HEK293T (cell line): ENCODE results near the gene SSTR5.

ENCODE experiments used
- CTCF ChIA-PET: fragments of 350-600 bp; formaldehyde crosslinking; extraction: SDS; loops from one replicate; lab custom pipeline; 2021; ENCODE audit warnings: antibody characterized with exemption, inconsistent platforms; lab: Yijun Ruan, JAX
- POLR2A ChIA-PET: fragments of 350-600 bp; formaldehyde crosslinking; extraction: SDS; loops from one replicate; lab custom pipeline; 2020; ENCODE audit warnings: antibody characterized with exemption, inconsistent platforms; lab: Yijun Ruan, JAX
- DNase-seq: peaks from one replicate; pipeline ENCODE4 v3.0.0; 2012; ENCODE audit warnings: mixed read lengths; ENCODE audit errors: extremely low spot score
- ARNT ChIP-seq: fragments of 450-650 bp; IDR thresholded peaks from 2 replicates; pipeline ENCODE4 v1.6.1; 2017; ENCODE audit warnings: mild to moderate bottlenecking
- BHLHE40 ChIP-seq: fragments of 450-650 bp; IDR thresholded peaks from 2 replicates; pipeline ENCODE4 v1.6.1; 2016; ENCODE audit warnings: mild to moderate bottlenecking, moderate library complexity, borderline replicate concordance
- CTBP1 ChIP-seq: fragments of 450-650 bp; IDR thresholded peaks from 2 replicates; pipeline ENCODE4 v1.6.1; 2016; ENCODE audit warnings: borderline replicate concordance
- ELF4 ChIP-seq: fragments of 450-650 bp; IDR thresholded peaks from 2 replicates; pipeline ENCODE4 v1.6.1; 2017; ENCODE audit warnings: antibody characterized with exemption
- FOXA1 ChIP-seq: fragments of 450-650 bp; IDR thresholded peaks from 2 replicates; pipeline ENCODE4 v1.6.1; 2016; ENCODE audit warnings: mild to moderate bottlenecking
- FOXK2 ChIP-seq: fragments of 450-650 bp; IDR thresholded peaks from 2 replicates; pipeline ENCODE4 v1.6.1; 2016; ENCODE audit warnings: mild to moderate bottlenecking
- FOXM1 ChIP-seq: fragments of 450-650 bp; IDR thresholded peaks from 2 replicates; pipeline ENCODE4 v1.6.1; 2017; ENCODE audit warnings: mild to moderate bottlenecking, borderline replicate concordance
- HDGF ChIP-seq: fragments of 450-650 bp; IDR thresholded peaks from 2 replicates; pipeline ENCODE4 v1.6.1; 2017; ENCODE audit warnings: antibody characterized with exemption, borderline replicate concordance
- L3MBTL2 ChIP-seq: fragments of 450-650 bp; conservative IDR thresholded peaks from 2 replicates; pipeline ENCODE4 v1.6.1; 2016; ENCODE audit warnings: mild to moderate bottlenecking
- LEF1 ChIP-seq: fragments of 450-650 bp; IDR thresholded peaks from 2 replicates; pipeline ENCODE4 v1.6.1; 2017; ENCODE audit warnings: mild to moderate bottlenecking, borderline replicate concordance
- NFRKB ChIP-seq: fragments of 450-650 bp; IDR thresholded peaks from 2 replicates; pipeline ENCODE4 v1.6.1; 2016; ENCODE audit warnings: mild to moderate bottlenecking, moderate library complexity
- SP1 ChIP-seq: fragments of 450-650 bp; IDR thresholded peaks from 2 replicates; pipeline ENCODE4 v1.6.1; 2017
- SUZ12 ChIP-seq: fragments of 450-650 bp; IDR thresholded peaks from 2 replicates; pipeline ENCODE4 v1.6.1; 2016; ENCODE audit warnings: mild to moderate bottlenecking
- TARDBP ChIP-seq: fragments of 450-650 bp; IDR thresholded peaks from 2 replicates; pipeline ENCODE4 v1.6.1; 2016
- ZNF384 ChIP-seq: fragments of 450-650 bp; IDR thresholded peaks from 2 replicates; pipeline ENCODE4 v1.6.1; 2016
- TF ChIP-seq, protein P1 (sequence below): fragments of 450-650 bp; IDR thresholded peaks from 2 replicates; pipeline ENCODE4 v1.6.1; 2016

The SSTR5 gene

DNA sequence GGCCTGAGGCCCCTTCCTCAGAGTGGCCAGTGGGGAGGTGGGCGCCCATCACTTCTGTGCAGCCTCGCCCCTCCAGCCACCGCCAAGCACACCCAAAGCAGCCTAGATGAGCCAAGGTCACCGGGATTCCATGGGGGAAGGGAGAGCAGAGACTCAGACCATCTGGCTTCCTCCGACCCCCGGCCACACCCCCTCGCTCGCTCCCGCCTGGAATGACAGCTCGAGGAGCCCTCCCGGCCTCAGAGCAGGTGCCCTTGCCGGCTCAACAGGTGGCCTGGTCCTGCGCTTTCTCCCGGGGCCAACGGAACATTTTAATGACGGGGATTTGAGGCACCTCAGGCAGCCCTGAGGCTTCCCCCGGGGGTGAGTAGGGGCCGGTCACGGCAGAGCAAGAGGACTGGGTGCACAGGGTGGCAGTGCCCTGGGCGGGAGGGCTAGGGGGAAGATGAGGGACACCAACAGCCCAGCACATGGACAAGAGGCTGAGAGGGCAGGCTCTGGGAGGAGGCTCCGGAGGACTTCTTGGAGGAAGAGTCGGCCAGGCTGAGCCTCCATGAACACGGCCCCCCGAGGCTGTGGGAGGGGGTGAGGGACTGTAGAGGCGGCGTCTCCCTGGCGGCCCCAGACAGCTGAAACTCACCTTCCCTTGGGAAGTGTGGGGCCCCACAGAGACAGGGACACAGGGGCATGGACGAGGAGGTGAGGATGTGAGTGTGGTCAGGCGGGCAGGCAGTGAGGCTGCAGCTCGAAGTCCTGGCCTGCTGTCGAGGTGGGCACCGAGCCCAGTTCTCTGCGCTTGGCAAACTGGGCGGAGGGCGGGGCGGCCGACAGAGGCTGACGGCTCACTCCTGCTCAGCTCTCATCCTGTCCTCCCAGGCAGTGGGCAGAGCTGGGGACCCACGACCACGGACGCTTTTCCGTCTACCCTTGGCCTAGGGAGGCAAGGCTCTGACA lies 36.0 kb downstream of the SSTR5 start:
- CTCF ChIA-PET, result no interaction called here
- DNase-seq, result no peak
- POLR2A ChIA-PET, result no interaction called here
- TF ChIP-seq SP1 (no peak), HDGF (no peak), SUZ12 (no peak), FOXK2 (no peak), NFRKB (no peak), ZNF384 (no peak), TARDBP (no peak), ARNT (no peak), FOXM1 (no peak), BHLHE40 (no peak)
- TF ChIP-seq, protein P1, sequence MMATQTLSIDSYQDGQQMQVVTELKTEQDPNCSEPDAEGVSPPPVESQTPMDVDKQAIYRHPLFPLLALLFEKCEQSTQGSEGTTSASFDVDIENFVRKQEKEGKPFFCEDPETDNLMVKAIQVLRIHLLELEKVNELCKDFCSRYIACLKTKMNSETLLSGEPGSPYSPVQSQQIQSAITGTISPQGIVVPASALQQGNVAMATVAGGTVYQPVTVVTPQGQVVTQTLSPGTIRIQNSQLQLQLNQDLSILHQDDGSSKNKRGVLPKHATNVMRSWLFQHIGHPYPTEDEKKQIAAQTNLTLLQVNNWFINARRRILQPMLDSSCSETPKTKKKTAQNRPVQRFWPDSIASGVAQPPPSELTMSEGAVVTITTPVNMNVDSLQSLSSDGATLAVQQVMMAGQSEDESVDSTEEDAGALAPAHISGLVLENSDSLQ, result no peak

DNA sequence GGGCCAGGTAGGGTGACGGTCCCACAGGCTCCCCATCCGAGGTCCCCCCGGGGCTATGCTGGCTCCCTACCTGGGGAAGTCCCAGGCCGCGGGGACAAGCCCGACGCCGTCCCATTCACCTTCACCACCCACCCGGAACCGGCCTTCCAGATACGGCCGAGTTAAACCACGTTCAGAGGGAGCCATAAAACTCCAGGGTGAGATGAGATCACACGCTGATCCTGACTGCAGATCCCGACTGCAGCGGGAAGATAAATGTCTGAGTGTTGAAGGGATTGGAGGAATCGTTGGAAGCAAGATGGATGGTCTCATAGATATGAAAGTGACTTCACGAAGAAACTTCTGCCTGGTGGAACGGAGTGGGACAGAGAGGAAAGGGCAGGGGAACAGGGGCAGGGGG lies 37.1 kb downstream of the SSTR5 start:
- DNase-seq, result no peak
- TF ChIP-seq TARDBP (no peak), FOXK2 (no peak), ELF4 (no peak), ARNT (no peak), BHLHE40 (no peak), L3MBTL2 (no peak), LEF1 (no peak), SUZ12 (no peak), ZNF384 (no peak), NFRKB (no peak), HDGF (no peak), CTBP1 (no peak), FOXM1 (no peak), FOXA1 (no peak), SP1 (no peak)
- TF ChIP-seq, protein P1, result no peak
- ChIA-PET CTCF (no interaction called here), POLR2A (no interaction called here)

GRCh38 chr16:1112506-1113184 lies 40.1 kb downstream of the SSTR5 start:
- ChIA-PET POLR2A (no interaction called here), CTCF (interaction anchor here (1.0 kb wide), 1 partner anchor 69 kb away, joined by 3 read pairs; no protein-coding TSS in a partner anchor)
- TF ChIP-seq FOXK2 (no peak), TARDBP (no peak), LEF1 (no peak), CTBP1 (no peak), ZNF384 (no peak)
- TF ChIP-seq, protein P1, result no peak
- no peak for DNase-seq

DNA sequence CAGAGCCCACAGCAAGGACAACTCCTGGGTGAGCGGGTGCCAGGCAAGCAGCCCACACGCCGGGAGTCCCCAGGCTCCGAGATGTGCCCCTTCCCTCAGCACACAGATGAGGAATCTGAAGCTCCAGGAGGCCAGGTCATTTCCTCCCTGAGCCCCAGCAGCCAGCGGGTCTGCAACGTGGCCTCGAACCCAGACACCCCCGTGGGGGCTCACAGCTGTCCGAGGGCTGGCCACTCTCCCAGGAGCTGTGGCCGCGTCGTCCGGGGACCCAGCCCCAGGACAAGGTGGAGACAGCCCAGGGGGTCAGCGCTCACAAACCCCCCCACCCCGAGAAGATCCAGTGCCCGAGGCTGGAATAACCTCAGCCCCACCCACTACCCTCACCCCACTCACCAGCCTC lies 40.9 kb downstream of the SSTR5 start:
- CTCF ChIA-PET, result no interaction called here
- DNase-seq, result no peak
- POLR2A ChIA-PET, result no interaction called here
- no peak for TF ChIP-seq L3MBTL2
- TF ChIP-seq LEF1, result no peak
- no peak for TF ChIP-seq FOXA1
- TF ChIP-seq TARDBP, result no peak
- no peak for TF ChIP-seq SP1
- no peak for TF ChIP-seq CTBP1
- no peak for TF ChIP-seq FOXM1
- TF ChIP-seq FOXK2, result no peak
- TF ChIP-seq ELF4, result no peak

DNA sequence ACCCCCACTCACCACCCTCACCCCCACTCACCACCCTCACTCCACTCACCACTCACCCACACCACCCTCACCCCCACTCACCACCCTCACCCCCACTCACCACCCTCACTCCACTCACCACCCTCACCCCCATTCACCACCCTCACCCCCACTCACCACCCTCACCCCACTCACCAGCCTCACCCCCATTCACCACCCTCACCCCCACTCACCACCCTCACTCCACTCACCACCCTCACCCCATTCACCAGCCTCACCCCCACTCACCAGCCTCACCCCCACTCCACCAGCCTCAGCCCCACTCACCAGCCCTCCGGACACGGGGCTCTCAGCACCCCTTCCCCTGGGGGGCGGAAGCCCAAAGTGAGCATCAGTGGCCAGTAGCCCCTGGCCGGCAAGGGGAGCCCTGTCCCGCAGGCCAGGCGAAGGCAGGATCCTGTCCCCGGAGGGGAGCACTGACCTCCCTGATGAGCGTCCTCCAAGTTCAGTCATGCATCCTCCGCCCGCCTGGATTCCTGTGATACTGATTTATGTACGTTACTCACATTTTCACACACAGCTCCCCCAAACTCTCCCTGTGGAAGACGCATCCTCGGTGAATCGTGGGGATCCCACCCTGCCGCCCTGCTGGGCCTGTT lies 41.5 kb downstream of the SSTR5 start:
- DNase-seq, result no peak
- TF ChIP-seq FOXK2 (no peak), LEF1 (no peak), L3MBTL2 (no peak), FOXA1 (no peak), BHLHE40 (no peak), HDGF (no peak), SUZ12 (no peak), ELF4 (no peak), ARNT (no peak)
- CTCF ChIA-PET, result no interaction called here
- POLR2A ChIA-PET, result no interaction called here

- TF ChIP-seq FOXK2, result no peak
- TF ChIP-seq HDGF, result no peak
- TF ChIP-seq FOXM1, result no peak
- TF ChIP-seq CTBP1, result no peak
- TF ChIP-seq ELF4, result no peak
- no peak for TF ChIP-seq ZNF384
- TF ChIP-seq SUZ12, result no peak
- no peak for TF ChIP-seq TARDBP
- TF ChIP-seq L3MBTL2, result no peak
- no peak for TF ChIP-seq FOXA1
- TF ChIP-seq BHLHE40, result no peak
- TF ChIP-seq NFRKB, result no peak
- no peak for TF ChIP-seq LEF1
- no peak for TF ChIP-seq SP1
- TF ChIP-seq, protein P1, result no peak
- TF ChIP-seq ARNT, result no peak
- no peak for DNase-seq
- CTCF ChIA-PET, result no interaction called here
- POLR2A ChIA-PET, result no interaction called here
Observed at GRCh38 chr16:1116693-1117077, 44.1 kb downstream of the SSTR5 start.
